GM21515 (cell line): ENCODE results near the gene R3HCC1L.
"Not testable (repeated sequence)": the region's sequence is repeated elsewhere in the genome, so short reads cannot be mapped to it uniquely, and the experiment has no call there.

Experiments used
- ATAC-seq: cut with Tn5 transposase; IDR thresholded peaks from one replicate; pipeline ENCODE4 v1.9.1; 2021; ENCODE audit not compliant: unreplicated experiment

Gene R3HCC1L

GRCh38 chr10:98128802-98129201 is 5.7 kb upstream of the R3HCC1L start:
- no peak for ATAC-seq

GRCh38 chr10:98131619-98132018 is 2.8 kb upstream of the R3HCC1L start:
- no peak for ATAC-seq

GRCh38 chr10:98133075-98133752 is 1.2 kb upstream of the R3HCC1L start:
- peak; percentile 35 for ATAC-seq

GRCh38 chr10:98134117-98134430 is 383 bp upstream of the R3HCC1L start:
- ATAC-seq: no peak

GRCh38 chr10:98135222-98135899 is 904 bp downstream of the R3HCC1L start:
- ATAC-seq: peak; percentile 9

GRCh38 chr10:98136775-98137174 is 2.3 kb downstream of the R3HCC1L start:
- not testable (repeated sequence) for ATAC-seq

GRCh38 chr10:98138031-98138430 is 3.6 kb downstream of the R3HCC1L start:
- no peak for ATAC-seq

- ATAC-seq: no peak
Measured at GRCh38 chr10:98139431-98139830, 5.0 kb downstream of the R3HCC1L start.

GRCh38 chr10:98141484-98142073 is 7.1 kb downstream of the R3HCC1L start:
- ATAC-seq: no peak

- no peak for ATAC-seq
Measured at GRCh38 chr10:98144985-98145384, 10.5 kb downstream of the R3HCC1L start.

GRCh38 chr10:98149858-98150257 is 15.4 kb downstream of the R3HCC1L start:
- no peak for ATAC-seq

- ATAC-seq: no peak
Measured at GRCh38 chr10:98150544-98150943, 16.1 kb downstream of the R3HCC1L start.

GRCh38 chr10:98152778-98153177 is 18.3 kb downstream of the R3HCC1L start:
- ATAC-seq: not testable (repeated sequence)

GRCh38 chr10:98153213-98153958 is 18.9 kb downstream of the R3HCC1L start:
- not testable (repeated sequence) for ATAC-seq

GRCh38 chr10:98154076-98154475 is 19.6 kb downstream of the R3HCC1L start:
- ATAC-seq: no peak

- ATAC-seq: no peak
Measured at GRCh38 chr10:98158576-98158975, 24.1 kb downstream of the R3HCC1L start.

- no peak for ATAC-seq
Measured at GRCh38 chr10:98163941-98164340, 29.5 kb downstream of the R3HCC1L start.

GRCh38 chr10:98167191-98167590 is 32.7 kb downstream of the R3HCC1L start:
- peak; percentile 61 for ATAC-seq

- ATAC-seq: peak; percentile 53
Measured at GRCh38 chr10:98168147-98168546, 33.7 kb downstream of the R3HCC1L start.

GRCh38 chr10:98168766-98169165 is 34.3 kb downstream of the R3HCC1L start:
- ATAC-seq: no peak

GRCh38 chr10:98169379-98169778 is 34.9 kb downstream of the R3HCC1L start:
- no peak for ATAC-seq
